ENCODE measurements around the gene TAF11L11. TPM values are rescaled to one million over a fixed set of nuclear protein-coding genes. Genes with fewer than 3 reads are reported as not detected.
"Not testable (repeated sequence)": the region's sequence is repeated elsewhere in the genome, so short reads cannot be mapped to it uniquely, and the experiment has no call there.

Gene TAF11L11
- total and polyA plus RNA-seq, 10 of the 15 experiments (the other 5 are each of a cell fraction or from before 2014, with no cell fraction given), result not detected

- TF ChIP-seq JUND (IDR thresholded peaks at IDR 0.05; ENCODE audit: low read depth, low read length) (no peak), CBX5 (IDR thresholded peaks at IDR 0.05; ENCODE audit: low read depth) (no peak), PRDM15 (CRISPR knock-in tag; IDR thresholded peaks at IDR 0.05) (no peak), LARP7 (IDR thresholded peaks at IDR 0.05) (no peak), RAD51 (IDR thresholded peaks at IDR 0.05) (no peak)
Observed at GRCh38 chr5:17604951-17605350, 968 bp downstream of the TAF11L11 start (continued).

- POLR2A ChIA-PET; SMC1A ChIA-PET (ENCODE audit: uncharacterized antibody, unreplicated experiment); ATAC-seq: not testable (repeated sequence)
Observed at GRCh38 chr5:17607461-17607860, 3.5 kb downstream of the TAF11L11 start.

GRCh38 chr5:17610092-17610491 lies 6.1 kb downstream of the TAF11L11 start, which contains the start of gene TAF11L12:
Gene TAF11L12, plus strand, starts transcription at chr5:17610392.
- 38% methylated on average over 2 of the region's 2 CpGs for WGBS (ENCODE audit: insufficient coverage, insufficient replicate concordance, low lambda C conversion rate, missing lambda C conversion rate)
- H4K20me1 ChIP-seq (ENCODE audit: control insufficient read depth, insufficient read depth); H3K9ac ChIP-seq (ENCODE audit: control insufficient read depth, insufficient read depth, low read length); H3K4me1 ChIP-seq (ENCODE audit: control insufficient read depth, insufficient read depth, low read length); H3K4me2 ChIP-seq (ENCODE audit: control insufficient read depth, insufficient read depth); H3K79me2 ChIP-seq (ENCODE audit: control insufficient read depth, insufficient read depth, low read length); H3K4me3 ChIP-seq; H3K9me3 ChIP-seq (replicated peaks; ENCODE audit: control insufficient read depth, insufficient read depth, low read length); H3K36me3 ChIP-seq (ENCODE audit: control insufficient read depth in 2 of 2, insufficient read depth in 2 of 2, low read length in 1 of 2); intact Hi-C loops (cut with micrococcal nuclease; ENCODE audit: unreplicated experiment); H3K27ac ChIP-seq (ENCODE audit: control insufficient read depth, insufficient read depth); DNase-seq (ENCODE audit: low read depth, low spot score); POLR2A ChIA-PET; H2AFZ ChIP-seq (ENCODE audit: control insufficient read depth, low read depth, low read length); FAIRE-seq; SMC1A ChIA-PET (ENCODE audit: uncharacterized antibody, unreplicated experiment); BruUV-seq (replicated peaks); in situ Hi-C loops (cut with MboI); ATAC-seq; H3K27me3 ChIP-seq (replicated peaks in 1 of 2; ENCODE audit: control insufficient read depth in 2 of 2, insufficient read depth in 2 of 2, low read length in 1 of 2): not testable (repeated sequence)
- CTCF ChIA-PET, result interaction anchor here (0.6 kb wide), 1 partner anchor 394 kb away, joined by 3 read pairs; no protein-coding TSS in a partner anchor
- RAD21 ChIA-PET (ENCODE audit: unreplicated experiment), result interaction anchor here (1.6 kb wide), 1 partner anchor 394 kb away, joined by 3 read pairs; no protein-coding TSS in a partner anchor

More at GRCh38 chr5:17607461-17607860, 3.5 kb downstream of the TAF11L11 start:
- CTCF ChIA-PET; H3K9me3 ChIP-seq (replicated peaks; ENCODE audit: control insufficient read depth, insufficient read depth, low read length); H3K4me2 ChIP-seq (ENCODE audit: control insufficient read depth, insufficient read depth); H3K27ac ChIP-seq (ENCODE audit: control insufficient read depth, insufficient read depth); in situ Hi-C loops (cut with MboI); H3K4me3 ChIP-seq; H3K36me3 ChIP-seq (ENCODE audit: control insufficient read depth in 2 of 2, insufficient read depth in 2 of 2, low read length in 1 of 2); RAD21 ChIA-PET (ENCODE audit: unreplicated experiment); H3K79me2 ChIP-seq (ENCODE audit: control insufficient read depth, insufficient read depth, low read length); H3K9ac ChIP-seq (ENCODE audit: control insufficient read depth, insufficient read depth, low read length); H3K4me1 ChIP-seq (ENCODE audit: control insufficient read depth, insufficient read depth, low read length); BruUV-seq (replicated peaks); H4K20me1 ChIP-seq (ENCODE audit: control insufficient read depth, insufficient read depth); H3K27me3 ChIP-seq (replicated peaks in 1 of 2; ENCODE audit: control insufficient read depth in 2 of 2, insufficient read depth in 2 of 2, low read length in 1 of 2); H2AFZ ChIP-seq (ENCODE audit: control insufficient read depth, low read depth, low read length); DNase-seq (ENCODE audit: low read depth, low spot score); FAIRE-seq; intact Hi-C loops (cut with micrococcal nuclease; ENCODE audit: unreplicated experiment): not testable (repeated sequence)
- WGBS (ENCODE audit: insufficient coverage, insufficient replicate concordance, low lambda C conversion rate, missing lambda C conversion rate), result 51% methylated on average over 4 of the region's 4 CpGs

All from GM12878 (cell line).